Activated CD4-positive, alpha-beta T cell treated with anti-CD3 and anti-CD28 coated beads for 4 hours (primary cell): ENCODE results near the gene RFX8.

Experiments used
- DNase-seq, 2 donors: peaks; one replicate each; pipeline ENCODE4 v3.0.0-alpha.2; 2020

The RFX8 gene

DNA sequence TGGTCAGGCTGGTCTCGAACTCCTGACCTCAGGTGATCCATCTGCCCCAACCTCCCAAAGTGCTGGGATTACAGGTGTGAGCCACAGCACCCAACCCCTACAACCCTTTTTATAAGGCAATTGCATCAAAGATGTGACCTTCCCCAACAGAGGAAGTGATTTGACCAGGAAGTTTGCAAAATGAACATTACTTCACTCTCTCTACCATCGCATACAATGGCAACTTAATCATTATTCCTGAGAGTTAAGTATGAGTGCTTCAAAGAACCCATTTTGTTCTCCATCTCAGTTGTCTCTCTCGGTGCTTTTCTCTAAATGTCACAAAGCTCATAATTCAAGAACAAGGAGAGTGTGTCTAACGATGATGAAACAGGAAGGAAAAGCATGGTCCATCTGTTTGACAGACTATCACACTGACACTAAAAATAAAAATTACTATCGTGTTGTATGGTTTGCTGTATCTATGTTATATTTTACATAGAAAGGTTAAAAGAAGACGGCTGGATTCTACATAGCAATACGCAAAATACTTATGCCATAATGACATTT is 69.5 kb downstream of the RFX8 start:
- DNase-seq, result no peak

DNA sequence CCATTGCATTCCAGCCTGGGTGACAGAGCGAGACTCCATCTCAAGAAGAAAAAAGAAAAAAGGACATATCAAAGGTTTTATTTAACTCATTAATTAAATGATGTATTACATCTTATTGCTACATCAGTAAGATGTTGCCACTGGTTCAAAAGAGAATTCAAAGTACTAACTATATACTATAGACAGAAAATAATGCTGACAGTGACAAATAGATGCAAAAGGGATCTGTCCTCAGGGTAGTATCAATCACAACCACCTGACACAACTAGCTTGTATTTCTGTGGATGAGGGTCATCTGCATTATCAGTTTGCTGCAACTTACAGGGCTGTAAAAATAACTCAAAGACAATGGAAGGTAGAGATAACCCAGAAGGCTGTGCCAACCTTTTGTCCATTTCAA is 71.2 kb downstream of the RFX8 start:
- DNase-seq, result no peak

DNA sequence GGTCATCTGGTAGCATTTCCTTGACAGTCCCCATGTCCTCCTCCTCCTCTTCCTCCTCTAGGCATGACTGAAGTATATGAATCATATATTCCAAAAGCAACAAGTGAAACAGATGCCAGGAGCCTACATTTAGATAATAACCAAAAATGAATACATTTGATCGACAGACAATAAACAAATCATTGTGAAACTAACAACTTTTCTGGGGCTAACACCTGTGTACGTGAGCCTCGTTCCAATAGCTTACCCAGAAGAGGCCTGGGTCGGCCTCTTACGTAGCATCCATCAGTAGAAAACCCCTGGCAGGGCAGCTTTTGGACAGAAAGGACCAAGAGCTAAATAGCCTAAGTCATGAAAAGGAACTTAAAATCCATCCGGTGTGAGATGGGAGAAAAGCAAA is 72.3 kb downstream of the RFX8 start:
- DNase-seq, result no peak

GRCh38 chr2:101401906-101402305 is 73.0 kb downstream of the RFX8 start:
- DNase-seq, result no peak

- no peak for DNase-seq
Observed at GRCh38 chr2:101401326-101401665, 73.6 kb downstream of the RFX8 start.

DNA sequence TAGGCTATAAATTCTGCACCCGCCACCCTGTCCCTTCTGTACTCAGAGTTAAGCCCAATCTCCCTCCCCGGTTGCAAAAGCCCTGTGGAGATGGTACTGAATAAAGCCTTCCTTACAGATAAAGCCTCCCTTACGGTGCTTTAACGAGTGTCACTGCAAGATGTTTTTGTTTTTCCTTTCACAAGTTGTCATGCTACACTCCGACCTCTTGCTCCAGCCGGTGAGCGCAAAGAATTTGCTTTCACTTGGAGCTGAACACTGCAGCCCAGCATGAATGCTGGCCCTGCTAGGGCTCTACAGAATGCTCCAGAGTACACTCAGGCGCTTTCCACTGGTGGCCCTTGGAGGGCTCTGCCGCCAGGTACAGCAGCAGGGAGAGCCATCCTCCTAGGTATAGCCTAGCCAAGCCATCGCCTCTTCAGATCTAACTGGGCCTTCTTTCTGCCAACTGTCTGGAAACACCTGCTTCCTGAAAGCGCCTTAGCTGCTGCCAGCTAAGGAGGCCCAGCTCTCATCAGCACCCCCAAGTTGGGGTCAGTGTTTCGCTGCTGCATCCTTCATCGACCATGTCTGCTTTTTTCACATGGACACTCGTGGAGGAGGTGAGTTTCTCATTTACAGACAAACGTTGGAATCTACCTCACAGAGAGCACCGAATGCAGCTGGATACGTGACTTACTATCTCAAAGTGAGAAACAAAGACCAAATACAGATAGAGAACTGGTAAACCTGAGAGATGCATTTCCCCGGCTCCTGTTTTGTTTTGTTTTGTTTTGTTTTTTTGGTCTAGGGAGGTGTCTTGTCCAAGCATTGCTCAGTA is 74.2 kb downstream of the RFX8 start:
- no peak for DNase-seq

- no peak for DNase-seq
Observed at GRCh38 chr2:101400048-101400447, 74.9 kb downstream of the RFX8 start.

DNA sequence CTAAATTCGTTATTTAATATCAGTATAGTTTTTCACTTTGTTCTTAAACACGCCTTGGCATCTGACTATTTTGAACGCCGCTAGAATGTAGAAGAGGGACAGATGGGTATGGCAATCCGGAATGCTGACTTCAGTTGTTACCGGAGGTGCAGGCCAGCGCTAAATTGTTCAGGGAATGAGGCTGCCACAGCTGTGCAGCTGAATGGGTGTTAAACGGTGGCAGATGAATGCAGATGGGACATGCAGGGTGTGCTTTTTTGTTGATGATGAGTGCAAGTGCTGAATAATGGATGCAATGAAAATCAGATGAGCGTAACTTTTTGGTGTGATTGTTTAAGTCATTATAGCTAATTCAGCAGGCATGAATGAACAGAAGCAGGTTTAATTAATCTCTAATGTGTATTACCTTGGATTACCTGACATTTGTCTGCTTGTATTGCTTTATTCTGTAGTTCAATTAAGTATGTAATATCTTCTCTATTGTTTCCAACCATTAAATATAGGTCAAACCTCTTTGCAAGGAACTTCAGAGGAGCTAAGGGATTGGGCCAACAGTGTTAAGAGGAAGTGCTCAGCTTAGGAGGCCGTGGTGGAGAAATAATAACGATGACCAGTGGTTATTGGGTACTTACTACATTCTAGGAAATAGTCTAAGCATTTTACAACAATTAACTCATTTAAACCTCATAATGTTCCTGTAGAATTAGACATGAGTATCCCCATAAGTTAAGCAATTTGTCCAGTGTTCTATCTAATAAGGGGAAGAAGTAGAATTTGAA is 75.7 kb downstream of the RFX8 start:
- no peak for DNase-seq

DNA sequence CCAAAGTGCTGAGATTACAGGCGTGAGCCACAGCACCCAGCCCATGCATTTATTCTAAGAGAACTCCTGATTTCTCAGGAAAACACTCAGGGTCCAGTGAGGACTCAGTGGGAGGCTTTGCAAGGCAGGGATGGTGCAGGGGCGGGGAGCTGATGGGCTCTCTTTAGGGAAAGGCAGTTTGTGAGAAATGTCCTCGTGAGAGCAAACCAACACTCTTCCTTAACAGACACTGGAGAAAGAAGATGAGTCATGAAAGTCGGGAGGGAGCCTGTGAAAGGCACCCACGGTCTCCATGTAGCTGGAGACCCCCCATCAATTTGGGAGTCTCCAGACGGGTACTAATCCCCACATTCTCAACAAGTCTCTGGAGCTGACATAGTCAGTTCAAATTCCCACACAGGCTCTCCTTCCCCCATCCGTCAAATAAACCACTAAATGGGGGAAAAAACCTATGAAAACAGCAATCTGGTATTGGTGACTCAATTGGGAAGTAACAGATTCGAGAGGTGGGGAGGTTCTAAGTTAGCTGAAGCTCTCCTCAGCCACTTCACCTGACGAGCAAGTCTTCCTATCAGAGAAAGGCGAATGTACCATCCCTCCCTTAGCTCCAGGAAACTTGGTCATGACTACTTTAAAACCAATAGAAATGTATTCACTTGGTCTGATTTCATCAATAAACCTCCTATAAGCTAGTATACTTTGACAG is 76.6 kb downstream of the RFX8 start:
- DNase-seq, result no peak

GRCh38 chr2:101396316-101396717 is 78.6 kb downstream of the RFX8 start:
- DNase-seq, result no peak

GRCh38 chr2:101395545-101396315 is 79.2 kb downstream of the RFX8 start:
- DNase-seq, result no peak

- DNase-seq, result no peak
Observed at GRCh38 chr2:101388232-101388631, 86.7 kb downstream of the RFX8 start.

GRCh38 chr2:101387151-101387834 is 87.6 kb downstream of the RFX8 start, which contains the start of gene CREG2:
TSS of gene CREG2 (minus strand) at chr2:101387503. CDS start at chr2:101387457, 46 bp downstream.
- peak; percentile 21 to 28 for DNase-seq

DNA sequence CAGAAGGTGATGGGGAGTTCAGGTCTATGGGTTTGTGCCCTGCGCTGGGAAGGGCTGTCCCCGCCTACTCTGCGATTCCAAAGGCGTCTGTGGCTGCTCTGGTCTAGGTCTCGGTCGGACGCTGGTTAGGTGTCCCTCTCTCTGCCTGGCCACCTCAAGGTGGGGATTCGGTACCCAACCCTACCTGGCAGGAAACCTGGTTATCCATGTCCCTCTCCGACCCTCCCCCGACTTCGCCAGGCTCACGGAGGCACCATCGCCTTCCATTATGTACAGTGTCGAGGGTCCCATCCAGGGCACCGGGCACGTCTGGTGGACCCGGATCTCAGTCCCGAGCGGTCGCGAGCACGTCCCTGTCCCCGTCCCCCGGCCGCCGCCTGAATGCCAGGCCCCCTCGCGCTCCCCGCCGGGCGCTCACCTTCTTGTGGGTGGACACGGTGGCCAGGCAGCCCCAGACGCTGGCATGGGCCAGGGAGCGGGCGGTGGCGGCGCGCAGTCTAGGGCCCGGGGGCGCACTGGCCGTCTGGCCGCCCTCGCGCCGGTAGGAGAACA is 88.2 kb downstream of the RFX8 start:
- no peak for DNase-seq

DNA sequence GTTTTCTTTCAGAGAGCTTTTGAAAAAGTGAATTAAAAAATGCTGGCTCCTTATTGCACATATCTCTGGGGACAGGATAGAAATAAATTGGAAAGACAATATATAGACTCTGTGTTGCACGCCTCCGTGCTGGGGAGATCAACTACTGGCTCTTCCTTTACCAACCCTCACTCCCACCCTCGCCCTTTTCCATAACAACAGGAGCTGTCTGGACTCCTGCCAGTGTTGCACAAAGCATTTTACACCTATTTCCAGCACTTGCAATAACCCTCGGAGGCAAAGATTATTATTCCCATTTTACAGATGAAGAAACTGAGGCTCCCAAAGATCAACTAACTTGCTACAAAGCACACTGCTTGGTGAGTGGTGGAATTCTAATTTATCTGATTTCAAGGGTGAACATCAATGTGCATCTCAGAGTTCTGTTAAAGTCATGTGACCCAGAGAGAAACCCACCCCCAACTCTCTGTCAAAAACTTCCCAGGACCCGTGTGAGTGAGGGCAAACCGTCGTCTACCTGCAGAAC is 91.8 kb downstream of the RFX8 start:
- DNase-seq, result no peak

DNA sequence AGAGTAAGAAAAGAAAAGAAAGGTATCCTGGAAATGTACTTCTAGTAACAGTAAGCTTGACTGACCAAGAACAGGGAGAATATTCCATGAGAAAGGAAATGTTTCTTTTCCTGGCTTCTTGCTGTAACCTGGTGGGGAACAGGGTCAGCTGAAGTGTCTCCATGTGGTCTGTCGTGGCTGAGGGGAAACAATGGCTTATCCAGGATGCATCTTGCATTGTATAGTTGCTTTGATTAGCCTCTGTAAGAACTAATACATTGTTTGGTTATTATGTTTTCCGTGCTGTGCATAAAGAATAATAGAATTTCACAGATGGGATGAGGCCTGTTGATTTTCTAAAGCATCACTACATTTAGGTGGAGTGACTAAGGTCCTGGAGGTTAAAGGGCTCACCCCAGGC is 92.5 kb downstream of the RFX8 start:
- no peak for DNase-seq

DNA sequence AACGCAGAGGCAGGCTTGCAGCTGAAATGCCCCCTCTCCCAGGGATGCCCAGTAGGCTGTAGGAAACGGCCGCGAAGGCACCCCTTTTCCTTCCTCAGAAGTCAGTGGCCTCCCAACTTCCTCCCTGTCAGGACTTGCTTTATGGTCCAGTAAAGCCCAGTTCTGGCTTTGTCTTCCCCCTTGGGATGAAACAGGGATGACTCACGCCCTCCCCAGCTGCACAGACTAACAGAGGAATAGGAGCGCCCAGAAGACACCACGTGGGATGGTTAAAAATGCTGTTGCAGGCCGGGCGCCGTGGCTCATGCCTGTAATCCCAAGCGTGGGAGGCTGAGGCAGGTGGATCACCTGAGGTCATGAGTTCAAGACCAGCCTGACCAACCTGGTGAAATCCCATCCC is 94.5 kb downstream of the RFX8 start:
- no peak for DNase-seq

DNA sequence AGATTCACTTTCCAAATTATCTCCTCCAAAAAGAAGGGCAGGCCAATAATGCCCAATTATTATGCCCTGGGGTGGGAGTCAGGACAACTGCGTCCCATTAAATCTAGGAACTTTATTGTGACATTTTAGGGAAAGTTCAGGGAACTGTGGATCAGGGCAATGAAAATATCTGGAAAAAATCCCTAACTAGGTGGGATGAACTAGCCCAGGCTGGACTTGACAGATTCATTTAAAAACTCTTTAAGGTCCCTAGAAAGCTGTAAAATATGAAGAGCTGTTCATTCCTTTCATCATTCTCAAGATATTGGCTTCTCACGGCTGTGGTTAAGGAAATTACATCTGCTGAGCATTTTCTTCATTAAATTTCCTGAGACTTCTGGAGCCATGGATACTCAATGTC is 95.8 kb downstream of the RFX8 start:
- no peak for DNase-seq

DNA sequence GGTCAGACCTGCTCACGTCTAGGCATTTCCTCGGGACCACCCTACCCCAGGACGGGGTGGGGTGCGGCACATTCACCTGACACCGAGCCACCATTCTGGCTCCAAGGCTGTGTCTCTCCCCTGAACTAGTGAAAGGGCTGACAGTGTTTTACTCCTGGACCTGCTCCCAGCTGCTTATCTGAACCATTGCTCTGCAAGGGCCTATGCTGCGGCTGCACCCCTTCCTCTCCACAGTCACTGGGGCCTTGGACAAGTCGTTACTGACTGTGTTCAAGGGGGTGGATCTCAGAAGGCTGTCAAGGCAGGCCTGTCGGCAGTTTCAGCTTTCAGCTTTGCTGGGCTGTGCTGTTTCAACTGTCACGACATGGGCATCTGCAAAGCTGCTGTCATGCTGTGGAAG is 99.3 kb downstream of the RFX8 start:
- no peak for DNase-seq

- DNase-seq, result no peak
Observed at GRCh38 chr2:101374821-101375561, 99.9 kb downstream of the RFX8 start.

DNA sequence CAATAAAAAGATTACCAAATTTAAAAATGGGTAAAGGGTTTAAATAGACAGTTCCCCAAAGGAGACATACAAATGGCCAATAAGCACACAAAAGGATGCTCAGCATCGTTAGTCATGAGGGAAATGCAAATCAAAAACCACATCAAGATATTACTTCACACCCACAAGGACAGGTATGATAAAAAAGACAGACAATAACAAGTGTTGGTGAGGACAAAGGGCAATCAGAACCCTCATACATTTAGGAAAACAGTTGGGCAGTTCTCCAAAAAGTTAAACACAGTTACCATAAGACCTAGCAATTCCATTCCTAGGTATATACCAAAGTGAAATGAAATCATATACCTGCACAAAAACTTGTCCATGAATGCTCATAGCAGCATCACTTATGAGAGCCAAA is 102.1 kb downstream of the RFX8 start:
- DNase-seq, result no peak
